AG04450 (cell line): ENCODE measurements around the gene EVI5L. TPM values are rescaled to one million over a fixed set of nuclear protein-coding genes. Genes with fewer than 3 reads are reported as not detected.

Experiments used
- CTCF ChIA-PET: fragments of 300-600, 350-600 bp; formaldehyde crosslinking; extraction: SDS; loops from one replicate; lab custom pipeline; 2022; ENCODE audit warnings: antibody characterized with exemption, inconsistent platforms; lab: Charles Lee
- POLR2A ChIA-PET: fragments of 350-600 bp; formaldehyde crosslinking; extraction: SDS; loops from one replicate; lab custom pipeline; 2021; ENCODE audit warnings: antibody characterized with exemption, inconsistent platforms; lab: Yijun Ruan, JAX
- DNase-seq: peaks from one replicate; pipeline ENCODE4 v3.0.0-alpha.2; 2011; ENCODE audit warnings: low read depth, low spot score
- H3K27ac ChIP-seq: one replicate; pipeline ENCODE4 v1.5.1; 2012; ENCODE audit warnings: low read depth, low read length, control low read depth
- H3K27me3 ChIP-seq: one replicate; pipeline ENCODE4 v1.6.0; 2012; ENCODE audit warnings: low read length; ENCODE audit not compliant: control insufficient read depth, insufficient read depth
- H3K4me3 ChIP-seq: 2 replicates; pipeline ENCODE4 v1.5.1; 2011; ENCODE audit warnings: mild to moderate bottlenecking, low read depth, low read length, control low read depth
- H3K9me3 ChIP-seq: 2 replicates; pipeline ENCODE4 v1.5.1; 2012; ENCODE audit warnings: low read length; ENCODE audit not compliant: control insufficient read depth, insufficient read depth
- CTCF ChIP-seq: IDR thresholded peaks from 2 replicates; pipeline ENCODE4 v1.5.1; 2011; ENCODE audit warnings: low read depth, low read length, control low read depth, inconsistent platforms
- polyA plus RNA-seq: library from polyadenylated mRNA; depleted of rRNA; stranded (reverse); fragments of >200 nt; gene quantifications from 2 replicates; pipeline ENCODE4 v1.2.3, GENCODE V29; 2011

The EVI5L gene
- polyA plus RNA-seq, 1 experiment: 6.7 TPM

GRCh38 chr19:7833225-7834099 is 3.4 kb downstream of the EVI5L start:
- no peaks in the 10 kb centered on the region for H3K27me3 ChIP-seq
- ChIA-PET CTCF (interaction anchor here (2.8 kb wide), 1 partner anchor 20 kb away, joined by 13 read pairs; no protein-coding TSS in a partner anchor), POLR2A (no interaction called here)
- DNase-seq: no peak
- no peaks in the 10 kb centered on the region; the same call in 1 of the 2 replicates for H3K9me3 ChIP-seq
- no peak overlapping the region for H3K27ac ChIP-seq
- no peak for TF ChIP-seq CTCF
- no peak overlapping the region for H3K4me3 ChIP-seq

GRCh38 chr19:7839476-7839875 is 9.5 kb downstream of the EVI5L start:
- H3K4me3 ChIP-seq: no peak overlapping the region
- H3K9me3 ChIP-seq: peaks cover 5% of the 10 kb centered on the region
- DNase-seq: no peak
- POLR2A ChIA-PET: no interaction called here
- no peaks in the 10 kb centered on the region for H3K27me3 ChIP-seq
- TF ChIP-seq CTCF: no peak
- CTCF ChIA-PET: interaction anchor here (2.1 to 2.2 kb wide), 2 partner anchors 13 to 159 kb away, joined by 5 read pairs; partner anchors contain the start of gene TRAPPC5
- H3K27ac ChIP-seq: no peak overlapping the region

GRCh38 chr19:7840629-7841028 is 10.6 kb downstream of the EVI5L start:
- peaks cover 5% of the 10 kb centered on the region for H3K9me3 ChIP-seq
- DNase-seq: no peak
- H3K27me3 ChIP-seq: no peaks in the 10 kb centered on the region
- CTCF ChIA-PET: interaction anchor here (2.1 kb wide), 1 partner anchor 12 kb away, joined by 5 read pairs; no protein-coding TSS in a partner anchor
- no peak overlapping the region for H3K4me3 ChIP-seq
- H3K27ac ChIP-seq: no peak overlapping the region
- no peak for TF ChIP-seq CTCF
- POLR2A ChIA-PET: no interaction called here

GRCh38 chr19:7841751-7842660 is 12.0 kb downstream of the EVI5L start:
- H3K27ac ChIP-seq: no peak overlapping the region
- TF ChIP-seq CTCF: no peak
- ChIA-PET POLR2A (interaction anchor here (0.7 kb wide), 1 partner anchor 7 kb away, joined by 4 read pairs; no protein-coding TSS in a partner anchor), CTCF (no interaction called here)
- H3K9me3 ChIP-seq: peaks cover 5% of the 10 kb centered on the region
- H3K4me3 ChIP-seq: no peak overlapping the region
- H3K27me3 ChIP-seq: no peaks in the 10 kb centered on the region
- no peak for DNase-seq
